ENCODE data around the gene HGF. TPM values are rescaled to one million over a fixed set of nuclear protein-coding genes. Genes with fewer than 3 reads are reported as not detected.

Gene HGF
- total RNA-seq, 4 donors from 2014 or later = 0.39 to 1.6 (median 1.4) TPM

DNA sequence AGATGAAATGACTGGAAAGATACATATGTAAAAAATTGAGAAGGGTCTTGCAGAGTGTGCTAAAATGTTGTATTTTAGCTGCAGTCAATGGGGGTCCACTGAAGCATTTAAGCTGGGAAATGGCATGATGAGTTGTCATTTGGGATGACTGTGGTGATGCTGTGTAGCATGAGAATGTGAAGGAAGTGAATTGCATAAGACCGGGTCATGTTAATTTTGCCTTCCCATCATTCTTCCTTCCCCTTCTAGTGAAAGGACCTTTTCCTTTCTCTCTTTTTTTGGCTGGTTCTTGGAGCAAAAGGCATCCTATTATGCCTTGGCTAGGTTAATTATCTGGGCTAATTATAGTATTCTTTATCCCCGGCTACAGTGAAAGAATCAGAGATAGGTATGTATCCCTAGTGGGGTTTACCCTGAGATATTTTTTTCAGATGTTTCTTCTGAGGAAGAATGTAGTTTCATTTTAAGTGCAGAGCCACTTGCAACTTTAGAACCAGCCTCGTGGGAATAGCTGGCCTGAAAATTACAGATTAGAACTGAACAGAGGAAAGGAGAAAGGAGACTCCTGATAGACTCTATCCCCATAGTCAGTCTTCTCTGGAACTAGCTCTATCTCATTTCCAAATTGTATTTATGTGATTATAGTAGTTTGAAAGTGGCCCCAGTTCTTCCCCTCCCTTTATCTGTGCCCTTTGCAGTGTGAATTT, 93.6 kb downstream of the HGF start:
- TF ChIP-seq, protein P1, sequence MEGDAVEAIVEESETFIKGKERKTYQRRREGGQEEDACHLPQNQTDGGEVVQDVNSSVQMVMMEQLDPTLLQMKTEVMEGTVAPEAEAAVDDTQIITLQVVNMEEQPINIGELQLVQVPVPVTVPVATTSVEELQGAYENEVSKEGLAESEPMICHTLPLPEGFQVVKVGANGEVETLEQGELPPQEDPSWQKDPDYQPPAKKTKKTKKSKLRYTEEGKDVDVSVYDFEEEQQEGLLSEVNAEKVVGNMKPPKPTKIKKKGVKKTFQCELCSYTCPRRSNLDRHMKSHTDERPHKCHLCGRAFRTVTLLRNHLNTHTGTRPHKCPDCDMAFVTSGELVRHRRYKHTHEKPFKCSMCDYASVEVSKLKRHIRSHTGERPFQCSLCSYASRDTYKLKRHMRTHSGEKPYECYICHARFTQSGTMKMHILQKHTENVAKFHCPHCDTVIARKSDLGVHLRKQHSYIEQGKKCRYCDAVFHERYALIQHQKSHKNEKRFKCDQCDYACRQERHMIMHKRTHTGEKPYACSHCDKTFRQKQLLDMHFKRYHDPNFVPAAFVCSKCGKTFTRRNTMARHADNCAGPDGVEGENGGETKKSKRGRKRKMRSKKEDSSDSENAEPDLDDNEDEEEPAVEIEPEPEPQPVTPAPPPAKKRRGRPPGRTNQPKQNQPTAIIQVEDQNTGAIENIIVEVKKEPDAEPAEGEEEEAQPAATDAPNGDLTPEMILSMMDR (IDR thresholded peaks at IDR 0.05 in 4 of 5, conservative IDR thresholded peaks at IDR 0.05 in 1 of 5) = no peak
- TF ChIP-seq POLR2A (IDR thresholded peaks at IDR 0.05) = no peak
- H3K4me3 ChIP-seq = no peak overlapping the region
- no peaks in the 10 kb centered on the region for H3K27me3 ChIP-seq
- DNase-seq (no peak), ATAC-seq (peak in 1 of 2 donors; percentile 33)
- in situ Hi-C loops (cut with MboI; ENCODE audit: low sequenced_read_pairs in 4 of 4) (no loop called here), intact Hi-C loops (cut with DNase I; ENCODE audit: low total_unique reads) (no loop called here)
- H3K9me3 ChIP-seq = no peaks in the 10 kb centered on the region
- H3K36me3 ChIP-seq = no peaks in the 10 kb centered on the region
- peaks cover 0 to 17% of the 10 kb centered on the region in 2 donors for H3K4me1 ChIP-seq
- H3K27ac ChIP-seq = peak overlapping the region in 2 of 4 donors; percentile 47 to 49

DNA sequence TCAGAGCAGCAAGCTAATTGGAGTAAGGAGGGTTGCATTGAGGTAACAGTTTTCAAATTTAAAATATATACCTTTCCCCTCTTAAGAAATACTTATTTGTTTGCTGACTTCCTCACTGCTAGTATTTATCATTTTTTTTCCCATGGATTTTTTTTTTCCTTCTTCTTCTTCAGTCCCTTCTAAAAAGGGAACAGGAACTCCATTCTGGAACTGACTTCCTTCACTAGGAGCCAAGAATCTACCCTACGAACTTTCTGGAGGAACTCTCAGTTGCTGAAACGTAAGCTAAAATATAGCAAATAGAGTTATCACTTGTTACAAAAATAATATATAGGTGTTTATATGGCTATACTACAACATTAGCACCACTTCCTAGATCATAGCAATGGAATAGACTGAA, 95.4 kb downstream of the HGF start:
- TF ChIP-seq, protein P1 (IDR thresholded peaks at IDR 0.05 in 4 of 5, conservative IDR thresholded peaks at IDR 0.05 in 1 of 5) = no peak
- TF ChIP-seq POLR2A (IDR thresholded peaks at IDR 0.05) = no peak
- in situ Hi-C loops (cut with MboI; ENCODE audit: low sequenced_read_pairs in 4 of 4) = no loop called here
- intact Hi-C loops (cut with DNase I; ENCODE audit: low total_unique reads) = no loop called here
- no peaks in the 10 kb centered on the region for H3K9me3 ChIP-seq
- peaks cover 0 to 17% of the 10 kb centered on the region in 2 donors for H3K4me1 ChIP-seq
- DNase-seq (no peak), ATAC-seq (no peak)
- H3K27ac ChIP-seq = no peak overlapping the region
- H3K27me3 ChIP-seq = no peaks in the 10 kb centered on the region
- H3K36me3 ChIP-seq = no peaks in the 10 kb centered on the region
- no peak overlapping the region for H3K4me3 ChIP-seq

DNA sequence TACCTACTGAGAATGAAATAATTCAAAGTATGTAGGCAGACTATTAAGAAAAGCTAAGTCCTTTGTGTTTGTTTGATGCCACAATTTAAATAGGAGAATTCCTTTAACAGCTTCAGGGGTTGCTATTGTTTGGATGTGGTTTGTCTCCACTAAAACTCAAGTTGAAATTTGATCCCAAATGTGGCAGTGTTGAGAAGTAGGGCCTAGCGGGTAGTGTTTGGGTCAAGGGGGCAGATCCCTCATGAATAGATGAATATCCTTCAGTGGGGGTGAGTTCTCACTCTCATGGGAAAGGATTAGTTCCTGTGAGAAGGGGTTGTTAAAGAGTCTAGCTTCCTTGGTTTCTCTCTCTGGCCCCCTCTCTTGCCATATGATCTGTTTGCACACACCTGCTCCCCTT, 97.0 kb downstream of the HGF start:
- TF ChIP-seq, protein P1 (IDR thresholded peaks at IDR 0.05 in 4 of 5, conservative IDR thresholded peaks at IDR 0.05 in 1 of 5) = no peak
- no peak for TF ChIP-seq POLR2A (IDR thresholded peaks at IDR 0.05)
- H3K27me3 ChIP-seq = no peaks in the 10 kb centered on the region
- H3K27ac ChIP-seq = no peak overlapping the region
- intact Hi-C loops (cut with DNase I; ENCODE audit: low total_unique reads) = no loop called here
- H3K9me3 ChIP-seq = no peaks in the 10 kb centered on the region
- no peak for DNase-seq
- no peak overlapping the region for H3K4me3 ChIP-seq
- no peak for ATAC-seq
- H3K36me3 ChIP-seq = no peaks in the 10 kb centered on the region
- peaks cover 0 to 17% of the 10 kb centered on the region in 2 donors for H3K4me1 ChIP-seq
- in situ Hi-C loops (cut with MboI; ENCODE audit: low sequenced_read_pairs in 4 of 4) = no loop called here

DNA sequence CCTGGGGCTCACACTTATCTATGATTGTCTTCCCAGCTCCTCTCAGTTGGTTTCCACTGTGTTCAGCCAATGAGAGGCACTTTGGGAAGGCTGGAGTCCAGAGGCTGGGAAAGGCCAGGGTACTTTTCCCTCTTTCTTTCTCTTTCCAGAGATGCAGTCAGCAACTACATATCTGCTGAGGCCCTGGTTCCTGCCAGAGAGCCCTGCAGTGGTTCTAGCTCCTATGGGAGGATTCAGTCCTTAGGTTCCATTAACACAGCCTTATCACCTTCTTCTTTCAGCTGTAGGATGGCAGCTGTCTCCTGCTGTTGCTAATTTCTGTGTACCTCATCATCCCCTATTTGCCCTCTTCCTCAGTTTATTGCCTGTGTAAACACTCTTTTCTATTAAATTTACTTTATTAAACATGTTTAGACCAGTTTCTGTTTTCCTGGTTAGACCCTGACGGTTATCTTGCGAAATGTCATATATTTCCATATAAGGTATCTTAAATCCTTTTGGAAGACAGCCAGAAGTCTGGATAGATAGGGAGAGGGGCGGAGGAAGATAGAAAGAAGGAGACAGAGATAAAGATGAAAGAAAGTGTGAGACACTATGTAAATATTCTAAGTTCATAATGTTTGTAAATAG, 100.3 kb downstream of the HGF start:
- intact Hi-C loops (cut with DNase I; ENCODE audit: low total_unique reads) = no loop called here
- H3K36me3 ChIP-seq = no peaks in the 10 kb centered on the region
- in situ Hi-C loops (cut with MboI; ENCODE audit: low sequenced_read_pairs in 4 of 4) = no loop called here
- H3K27ac ChIP-seq = no peak overlapping the region
- H3K4me3 ChIP-seq = no peak overlapping the region
- TF ChIP-seq, protein P1 (IDR thresholded peaks at IDR 0.05 in 4 of 5, conservative IDR thresholded peaks at IDR 0.05 in 1 of 5) = no peak
- TF ChIP-seq POLR2A (IDR thresholded peaks at IDR 0.05) = no peak
- no peaks in the 10 kb centered on the region for H3K27me3 ChIP-seq
- H3K9me3 ChIP-seq = no peaks in the 10 kb centered on the region
- peaks cover 0 to 6% of the 10 kb centered on the region in 2 donors for H3K4me1 ChIP-seq
- ATAC-seq (no peak), DNase-seq (no peak)

Data from gastrocnemius medialis (tissue), 4 donors.